Cardiac fibroblast (primary cell): ENCODE results near the gene OR7A5.
"Not testable (repeated sequence)": the region's sequence is repeated elsewhere in the genome, so short reads cannot be mapped to it uniquely, and the experiment has no call there.

Experiments used
- DNase-seq, 2 donors: peaks; one replicate each; pipeline versions ENCODE4 v3.0.0 to v3.0.0-alpha.2; 2010; ENCODE audit warnings: low read depth in 2 of 2
- H3K4me3 ChIP-seq, 2 donors: replicated peaks in 1 of 2; 1 replicate in 1 of 2; 2 replicates in 1 of 2; pipeline ENCODE4 v1.5.1; 2011; ENCODE audit warnings: low read depth in 2 of 2, low read length in 2 of 2, mild to moderate bottlenecking in 2 of 2, moderate library complexity in 1 of 2
- TF ChIP-seq, protein P1 (sequence below): IDR thresholded peaks from one replicate; pipeline ENCODE4 v1.5.1; 2011; ENCODE audit warnings: low read depth, mild to moderate bottlenecking, low read length, inconsistent platforms

OR7A5 gene

GRCh38 chr19:14814982-14815652 lies 19.9 kb downstream of the OR7A5 start:
- DNase-seq = no peak
- no peak overlapping the region for H3K4me3 ChIP-seq
- TF ChIP-seq, protein P1, sequence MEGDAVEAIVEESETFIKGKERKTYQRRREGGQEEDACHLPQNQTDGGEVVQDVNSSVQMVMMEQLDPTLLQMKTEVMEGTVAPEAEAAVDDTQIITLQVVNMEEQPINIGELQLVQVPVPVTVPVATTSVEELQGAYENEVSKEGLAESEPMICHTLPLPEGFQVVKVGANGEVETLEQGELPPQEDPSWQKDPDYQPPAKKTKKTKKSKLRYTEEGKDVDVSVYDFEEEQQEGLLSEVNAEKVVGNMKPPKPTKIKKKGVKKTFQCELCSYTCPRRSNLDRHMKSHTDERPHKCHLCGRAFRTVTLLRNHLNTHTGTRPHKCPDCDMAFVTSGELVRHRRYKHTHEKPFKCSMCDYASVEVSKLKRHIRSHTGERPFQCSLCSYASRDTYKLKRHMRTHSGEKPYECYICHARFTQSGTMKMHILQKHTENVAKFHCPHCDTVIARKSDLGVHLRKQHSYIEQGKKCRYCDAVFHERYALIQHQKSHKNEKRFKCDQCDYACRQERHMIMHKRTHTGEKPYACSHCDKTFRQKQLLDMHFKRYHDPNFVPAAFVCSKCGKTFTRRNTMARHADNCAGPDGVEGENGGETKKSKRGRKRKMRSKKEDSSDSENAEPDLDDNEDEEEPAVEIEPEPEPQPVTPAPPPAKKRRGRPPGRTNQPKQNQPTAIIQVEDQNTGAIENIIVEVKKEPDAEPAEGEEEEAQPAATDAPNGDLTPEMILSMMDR = no peak

- no peak for DNase-seq
- TF ChIP-seq, protein P1 = no peak
- H3K4me3 ChIP-seq = no peak overlapping the region
Measured at GRCh38 chr19:14809272-14810057, 25.5 kb downstream of the OR7A5 start.

DNA sequence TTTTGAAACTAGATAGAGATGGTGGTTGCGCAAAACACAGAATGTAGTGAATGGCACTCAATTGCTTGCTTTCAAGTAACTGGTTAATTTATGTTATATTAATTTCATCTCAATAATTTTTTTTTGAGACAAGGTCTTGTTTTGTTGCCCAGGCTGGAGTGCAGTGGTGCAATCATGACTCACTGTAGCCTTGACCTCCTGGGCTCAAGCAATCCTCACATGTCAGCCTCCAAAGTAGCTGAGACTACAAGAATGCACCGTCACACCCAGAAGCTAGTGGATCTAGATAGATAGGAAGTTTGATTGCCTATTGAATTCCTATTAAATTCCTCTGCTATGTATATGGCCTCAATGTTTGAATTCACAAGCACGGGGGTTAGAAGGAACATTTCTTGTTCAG lies 30.2 kb downstream of the OR7A5 start:
- DNase-seq = no peak
- TF ChIP-seq, protein P1 = no peak
- no peak overlapping the region for H3K4me3 ChIP-seq

- TF ChIP-seq, protein P1 = no peak
Measured at GRCh38 chr19:14798760-14799159, 36.2 kb downstream of the OR7A5 start.

GRCh38 chr19:14796021-14796420 lies 39.0 kb downstream of the OR7A5 start:
- DNase-seq = no peak
- TF ChIP-seq, protein P1 = no peak
- H3K4me3 ChIP-seq = no peak overlapping the region

More at GRCh38 chr19:14798760-14799159, 36.2 kb downstream of the OR7A5 start:
- DNase-seq = no peak
- no peak overlapping the region for H3K4me3 ChIP-seq

DNA sequence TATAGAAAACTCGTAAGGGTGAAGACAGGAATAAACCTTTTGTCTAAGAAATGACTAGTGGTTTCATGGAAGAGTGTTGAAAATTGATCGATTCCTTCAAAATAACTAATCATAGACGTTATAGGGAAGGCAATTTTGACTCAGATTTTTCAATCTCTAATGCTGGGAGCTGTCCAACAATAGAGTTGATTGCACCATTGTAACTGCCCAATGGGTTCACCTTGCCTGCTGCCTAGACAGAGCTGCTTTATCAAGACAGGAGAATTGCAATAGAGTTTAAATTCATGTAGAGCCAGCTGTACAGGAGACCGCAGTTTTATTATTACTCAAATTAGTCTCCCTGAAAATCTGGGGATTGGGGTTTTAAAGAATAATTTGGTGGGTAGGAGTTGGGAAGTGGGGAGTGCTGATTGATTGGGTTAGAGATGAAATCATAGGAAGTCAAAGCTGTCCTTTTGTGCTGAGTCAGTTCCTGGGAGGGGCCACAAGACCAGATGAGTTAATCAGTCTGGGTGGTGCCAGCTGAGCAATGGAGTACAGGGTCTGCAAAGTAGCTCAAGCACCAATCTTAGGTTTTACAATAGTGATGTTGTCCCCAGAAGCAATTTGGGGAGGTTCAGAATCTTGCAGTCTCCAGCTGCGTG lies 39.8 kb downstream of the OR7A5 start:
- TF ChIP-seq, protein P1 = no peak
- no peak overlapping the region for H3K4me3 ChIP-seq
- DNase-seq = no peak

- H3K4me3 ChIP-seq, DNase-seq: not testable (repeated sequence)
Measured at GRCh38 chr19:14792250-14792649, 42.7 kb downstream of the OR7A5 start.
